ENCODE results near the gene HIRIP3.

GRCh38 chr16:30004424-30004776, 9.0 kb upstream of the HIRIP3 start:
- TF ChIP-seq POLR2A (IDR thresholded peaks at IDR 0.05; ENCODE audit: low read length) (no peak), GATA1 (IDR thresholded peaks at IDR 0.05; ENCODE audit: low read depth, low read length) (no peak)

Data from erythroblast (primary cell).